HepG2 (cell line): ENCODE results near the gene NUBP2. TPM values are rescaled to one million over a fixed set of nuclear protein-coding genes. Genes with fewer than 3 reads are reported as not detected.

Experiments
- ATAC-seq: fragments of 200-7000 bp; cut with Tn5 transposase; 3 replicates; pipeline ENCODE4 v1.9.1; 2020; ENCODE audit warnings: mild to moderate bottlenecking, moderate library complexity
- BruUV-seq: library from RNA; stranded (reverse); fragments of 400-500 nt; replicated peaks from 2 replicates; lab custom pipeline; 2021; lab: Mats Ljungman, UMichigan
- CTCF ChIA-PET: fragments of 300-600 bp; formaldehyde crosslinking; extraction: SDS; loops from one replicate; lab custom pipeline; 2021; ENCODE audit warnings: low total read pairs, inconsistent platforms, low intra/inter-chr PET ratio; lab: Yijun Ruan, JAX
- POLR2A ChIA-PET: fragments of 350-600 bp; sonication (Branson Sonifier 250); formaldehyde crosslinking; loops from one replicate; lab custom pipeline; 2020; ENCODE audit warnings: antibody characterized with exemption, inconsistent platforms; lab: Yijun Ruan, JAX
- DNase-seq: peaks from one replicate; pipeline ENCODE4 v3.0.0-alpha.2; 2015; ENCODE audit warnings: low spot score
- FAIRE-seq: peaks from 3 replicates; lab custom pipeline; 2011; peaks lifted over from hg19 to GRCh38; lab: Jason Lieb, UNC
- H2AFZ ChIP-seq: one replicate; pipeline ENCODE4 v1.6.1; 2011; ENCODE audit warnings: low read length, inconsistent platforms
- H3K27ac ChIP-seq: fragments of 300-600 bp; 3 replicates; pipeline ENCODE4 v1.8.0; 2011; ENCODE audit warnings: mixed run types, mild to moderate bottlenecking, mixed read lengths, low read length, inconsistent platforms; ENCODE audit not compliant: insufficient read depth; ENCODE audit errors: extremely low read length
- H3K27me3 ChIP-seq, 2 experiments: fragments of 200-600 bp in 1 of 2; 2 replicates in 1 of 2; 3 replicates in 1 of 2; pipeline versions ENCODE4 v1.6.0 to v1.8.0; 2011; ENCODE audit warnings: low read length in 2 of 2, mild to moderate bottlenecking in 2 of 2, moderate library complexity in 2 of 2, inconsistent platforms in 1 of 2; ENCODE audit not compliant: insufficient read depth in 2 of 2, control insufficient read depth in 1 of 2
- H3K36me3 ChIP-seq, 2 experiments: fragments of 200-600 bp in 1 of 2; replicated peaks in 1 of 2; 2 replicates in 1 of 2; 3 replicates in 1 of 2; pipeline versions ENCODE4 v1.5.1 to v1.8.0; 2011; ENCODE audit warnings: low read length in 2 of 2, inconsistent platforms in 1 of 2; ENCODE audit not compliant: insufficient read depth in 2 of 2, control insufficient read depth in 1 of 2
- H3K4me1 ChIP-seq: 2 replicates; pipeline ENCODE4 v1.5.1; 2012; ENCODE audit warnings: low read length, inconsistent platforms; ENCODE audit not compliant: insufficient read depth
- H3K4me2 ChIP-seq: 2 replicates; pipeline ENCODE4 v1.6.0; 2011; ENCODE audit warnings: low read depth, low read length, inconsistent platforms
- H3K4me3 ChIP-seq, 3 experiments: fragments of 200-600 bp in 1 of 3; sonication (generic), shearing (Covaris generic) in 1 of 3; replicated peaks in 1 of 3; 2 replicates each; pipeline ENCODE4 v1.5.1; 2011 to 2016; ENCODE audit warnings: low read length in 3 of 3, inconsistent platforms in 2 of 3, low read depth in 2 of 3, mild to moderate bottlenecking in 2 of 3, control low read depth in 1 of 3, mixed read lengths in 1 of 3; ENCODE audit not compliant: insufficient read depth in 1 of 3
- H3K79me2 ChIP-seq: one replicate; pipeline ENCODE4 v1.6.1; 2011; ENCODE audit warnings: low read length, inconsistent platforms; ENCODE audit not compliant: insufficient read depth
- H3K9ac ChIP-seq: 2 replicates; pipeline ENCODE4 v1.6.0; 2011; ENCODE audit warnings: mild to moderate bottlenecking, low read depth, low read length, inconsistent platforms; ENCODE audit not compliant: insufficient read depth
- H3K9me3 ChIP-seq: 2 replicates; pipeline ENCODE4 v1.5.1; 2012; ENCODE audit warnings: mild to moderate bottlenecking, low read length
- H4K20me1 ChIP-seq: 2 replicates; pipeline ENCODE4 v1.6.0; 2011; ENCODE audit warnings: inconsistent platforms, mild to moderate bottlenecking, low read length, moderate library complexity; ENCODE audit not compliant: insufficient read depth
- AGO2 ChIP-seq: fragments of 200-400 bp; formaldehyde crosslinking; optimal IDR thresholded peaks from 2 replicates; pipeline ENCODE3; 2017; ENCODE audit warnings: mild to moderate bottlenecking, low read depth, low read length, moderate library complexity
- ATRX ChIP-seq: sonication (generic); formaldehyde crosslinking; IDR thresholded peaks from 2 replicates; pipeline ENCODE4 v1.4.0; 2020; ENCODE audit warnings: missing genetic modification reagents, borderline replicate concordance
- DPF2 ChIP-seq: sonication (generic); formaldehyde crosslinking; IDR thresholded peaks from 2 replicates; pipeline ENCODE4 v1.4.0; 2020; ENCODE audit warnings: mild to moderate bottlenecking, low read depth, missing genetic modification reagents, borderline replicate concordance
- KDM4B ChIP-seq: sonication (generic); formaldehyde crosslinking; IDR thresholded peaks from 2 replicates; pipeline ENCODE4 v1.4.0; 2020; ENCODE audit warnings: missing genetic modification reagents
- NFRKB ChIP-seq: fragments of 450-650 bp; IDR thresholded peaks from 2 replicates; pipeline ENCODE4 v1.6.1; 2017
- POLR2AphosphoS5 ChIP-seq: IDR thresholded peaks from 2 replicates; pipeline ENCODE4 v1.6.1; 2012; ENCODE audit warnings: low read depth, low read length
- RBFOX2 ChIP-seq: fragments of 200-400 bp; formaldehyde crosslinking; IDR thresholded peaks from 2 replicates; pipeline ENCODE4 v1.6.1; 2017; ENCODE audit warnings: low read depth, mild to moderate bottlenecking, low read length
- RXRA ChIP-seq: sonication (generic); formaldehyde crosslinking; IDR thresholded peaks from 2 replicates; pipeline ENCODE4 v1.5.1; 2020; ENCODE audit warnings: missing genetic modification reagents
- SIN3B ChIP-seq: fragments of 150-350 bp; IDR thresholded peaks from 2 replicates; pipeline ENCODE4 v1.6.1; 2014; ENCODE audit warnings: low read length
- TOPORS ChIP-seq: sonication (generic); formaldehyde crosslinking; IDR thresholded peaks from 2 replicates; pipeline ENCODE4 v1.8.0; 2023; ENCODE audit warnings: mild to moderate bottlenecking, missing genetic modification reagents
- ZNF296 ChIP-seq: sonication (generic); formaldehyde crosslinking; conservative IDR thresholded peaks from 2 replicates; pipeline ENCODE4 v1.5.0; 2020; ENCODE audit warnings: mild to moderate bottlenecking, missing genetic modification reagents
- WGBS: methylation state at CpG from one replicate; pipeline ENCODE4 v1.1.6; 2017; ENCODE audit warnings: low lambda C conversion rate; 5-methylcytosine and 5-hydroxymethylcytosine counted together
- in situ Hi-C: cut with HindIII; loops from 2 replicates; pipeline ENCODE4 v1.10.0; 2017; ENCODE audit warnings: low pct_unique_long_range_greater_than_20kb; ENCODE audit not compliant: extremely low pct_ligation_motif_present
- intact Hi-C: fragments of 100-400 bp; cut with micrococcal nuclease; formaldehyde crosslinking; loops from one replicate; pipeline ENCODE4 v1.10.0; 2022; ENCODE audit not compliant: unreplicated experiment
- polyA plus RNA-seq, 8 experiments: library from polyadenylated mRNA; depleted of rRNA in 3 of 8; stranded (reverse) in 7 of 8; unstranded in 1 of 8; fragments of >200 nt; fragmentation: Illumina TruSeq in 4 of 8; extraction: Trizol in 4 of 8; gene quantifications; 2 replicates each; pipeline versions ENCODE4 v1.2.1 to v1.2.3, GENCODE V29; 2011 to 2016; ENCODE audit warnings: low read depth in 4 of 8, missing spikeins in 1 of 8, mixed read lengths in 1 of 8; ENCODE audit not compliant: insufficient read depth in 1 of 8
- total RNA-seq, 5 experiments: library from RNA; depleted of rRNA; stranded (reverse); fragments of >200 nt; fragmentation: Illumina TruSeq; extraction: Trizol; gene quantifications; 2 replicates each; pipeline ENCODE4 v1.2.3, GENCODE V29; 2016; ENCODE audit warnings: low read depth in 1 of 5

NUBP2 gene
- total and polyA plus RNA-seq, 2 of the 13 experiments (the other 11 are each of a cell fraction or from before 2014, with no cell fraction given), result 25.7 to 61.5 TPM

DNA sequence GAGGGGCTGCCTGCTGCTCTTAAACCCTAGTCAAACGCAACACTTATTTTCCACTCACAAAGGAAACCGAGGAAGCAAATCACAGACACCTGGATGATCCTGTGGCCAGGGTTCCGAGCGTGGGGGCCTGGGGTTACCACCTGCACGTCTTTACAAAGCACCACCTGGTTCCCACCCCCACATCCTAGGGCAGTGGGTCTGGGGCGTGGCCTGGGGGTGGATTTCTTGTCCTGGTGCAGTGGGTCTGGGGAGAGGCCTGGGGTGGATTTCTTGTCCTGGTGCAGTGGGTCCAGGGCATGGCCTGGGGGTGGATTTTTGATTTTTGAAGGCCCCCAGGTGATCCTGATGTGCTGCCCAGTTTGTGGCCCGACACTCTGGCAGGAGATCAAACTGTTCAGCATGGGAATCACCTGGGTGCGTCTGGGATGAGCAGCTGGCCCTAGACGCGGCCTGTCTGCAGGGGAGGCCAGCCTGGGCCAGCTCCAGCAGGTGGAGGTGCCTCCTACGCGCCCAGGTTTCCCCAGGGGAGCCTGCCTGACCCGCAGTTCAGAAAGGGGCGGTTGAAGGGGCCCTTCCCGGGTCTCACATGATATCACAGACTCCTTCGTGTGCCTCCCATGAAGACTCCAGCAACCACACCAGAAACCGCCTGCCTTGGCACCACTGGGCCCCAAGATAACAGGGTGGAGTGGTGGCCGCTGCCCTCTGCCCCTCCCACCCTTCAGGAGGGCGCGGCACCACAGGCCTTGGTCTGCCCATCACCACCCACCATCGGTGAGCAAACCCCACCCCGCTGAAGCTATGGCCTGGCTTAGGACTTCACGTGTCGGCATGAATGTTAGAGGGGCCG, 37.6 kb downstream of the NUBP2 start:
- Histone ChIP-seq H3K4me2 (no peak overlapping the region), H3K27me3 (no peaks in the 10 kb centered on the region), H3K9ac (no peak overlapping the region), H2AFZ (no peak overlapping the region), H3K4me1 (peaks cover 20% of the 10 kb centered on the region), H3K36me3 (peaks cover 16 to 44% of the 10 kb centered on the region in 2 experiments; a peak in 4 of 5 replicates), H3K27ac (no peak overlapping the region), H3K9me3 (no peaks in the 10 kb centered on the region), H4K20me1 (no peaks in the 10 kb centered on the region; the same call in 1 of the 2 replicates), H3K4me3 (no peak overlapping the region), H3K79me2 (peaks cover 14% of the 10 kb centered on the region)
- FAIRE-seq, result no peak
- 98% methylated on average over 12 of the region's 25 CpGs for WGBS
- DNase-seq, result no peak
- TF ChIP-seq DPF2, result no peak
- TF ChIP-seq AGO2, result peak; percentile 70
- TF ChIP-seq SIN3B, result no peak
- no peak for TF ChIP-seq POLR2AphosphoS5
- peak; percentile 25 for TF ChIP-seq RBFOX2
- TF ChIP-seq KDM4B, result no peak
- TF ChIP-seq TOPORS (CRISPR knock-in tag), result no peak
- no peak for TF ChIP-seq ZNF296 (CRISPR knock-in tag)
- TF ChIP-seq ATRX (CRISPR knock-in tag), result no peak
- no peak for TF ChIP-seq RXRA (CRISPR knock-in tag)
- TF ChIP-seq NFRKB, result no peak
- no TSS peak for BruUV-seq
- in situ Hi-C loops (loop anchor here (5.0 kb wide), 1 partner anchor 38 kb away; the partner anchor contains the start of genes NUBP2 and SPSB3), intact Hi-C loops (no loop called here)
- ATAC-seq, result no peak
- CTCF ChIA-PET, result no interaction called here
- POLR2A ChIA-PET, result no interaction called here
